GM10266 (cell line): ENCODE measurements around the gene CACNA1B.

Experiments
- DNase-seq: peaks from one replicate; pipeline ENCODE4 v3.0.0; 2012; ENCODE audit errors: extremely low spot score
- CTCF ChIP-seq: IDR thresholded peaks from 2 replicates; pipeline ENCODE4 v1.5.1; 2012; ENCODE audit warnings: mild to moderate bottlenecking, low read depth; ENCODE audit not compliant: control insufficient read depth, insufficient read depth; ENCODE audit errors: missing control alignments

The CACNA1B gene

GRCh38 chr9:138057726-138058125 is 180.1 kb downstream of the CACNA1B start:
- no peak for DNase-seq
- TF ChIP-seq CTCF, result no peak

- no peak for DNase-seq
- TF ChIP-seq CTCF, result no peak
These were observed 180.6 kb downstream of the CACNA1B start for GRCh38 chr9:138058181-138058580.

GRCh38 chr9:138059196-138059595 is 181.6 kb downstream of the CACNA1B start:
- DNase-seq, result no peak
- TF ChIP-seq CTCF, result no peak

- TF ChIP-seq CTCF, result no peak
- no peak for DNase-seq
These were observed 182.8 kb downstream of the CACNA1B start for GRCh38 chr9:138060365-138060764.

- no peak for DNase-seq
- TF ChIP-seq CTCF, result no peak
These were observed 183.3 kb downstream of the CACNA1B start for GRCh38 chr9:138060881-138061280.

GRCh38 chr9:138061631-138062030 is 184.0 kb downstream of the CACNA1B start:
- no peak for DNase-seq

GRCh38 chr9:138062196-138062595 is 184.6 kb downstream of the CACNA1B start:
- TF ChIP-seq CTCF, result no peak
- DNase-seq, result no peak

More at GRCh38 chr9:138061631-138062030, 184.0 kb downstream of the CACNA1B start:
- no peak for TF ChIP-seq CTCF

GRCh38 chr9:138063033-138063432 is 185.5 kb downstream of the CACNA1B start:
- TF ChIP-seq CTCF, result no peak
- no peak for DNase-seq
